LNCAP (cell line): ENCODE measurements around the gene NFIX.

Experiments used
- TF ChIP-seq, protein P1 (sequence below): fragments of 450-650 bp; IDR thresholded peaks from 2 replicates; pipeline ENCODE4 v1.5.1; 2017; ENCODE audit warnings: mild to moderate bottlenecking

NFIX gene

DNA sequence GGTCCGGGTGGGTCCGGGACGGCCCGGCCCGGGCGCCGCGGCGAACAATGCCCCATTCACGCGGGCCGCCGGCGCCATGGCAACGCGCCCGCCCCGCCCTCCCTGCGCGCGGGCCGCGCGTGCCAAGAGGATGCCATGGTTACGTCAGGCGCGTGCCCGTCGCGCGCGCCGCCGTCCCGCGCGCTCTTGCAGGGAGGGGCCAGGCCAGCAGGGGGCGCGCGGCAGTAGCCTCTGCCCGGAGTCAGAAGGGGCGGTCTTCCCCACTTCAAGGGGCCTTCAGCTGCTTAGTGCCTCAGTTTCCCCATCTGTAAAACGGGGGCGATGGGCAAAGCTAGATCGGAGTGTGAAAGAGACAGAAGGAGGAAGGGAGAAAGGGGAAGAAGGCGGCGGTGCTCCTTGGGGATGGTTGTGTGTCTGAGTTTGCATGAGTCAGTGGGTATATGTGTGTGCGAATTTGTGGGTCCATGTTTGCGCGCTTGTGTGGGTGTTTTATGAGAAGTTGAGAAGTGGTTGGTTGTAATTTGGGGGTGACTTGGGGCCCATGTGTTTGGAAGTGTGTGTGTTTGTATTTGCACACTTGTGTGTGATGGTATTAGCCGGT is 11.6 kb upstream of the NFIX start:
- TF ChIP-seq, protein P1, sequence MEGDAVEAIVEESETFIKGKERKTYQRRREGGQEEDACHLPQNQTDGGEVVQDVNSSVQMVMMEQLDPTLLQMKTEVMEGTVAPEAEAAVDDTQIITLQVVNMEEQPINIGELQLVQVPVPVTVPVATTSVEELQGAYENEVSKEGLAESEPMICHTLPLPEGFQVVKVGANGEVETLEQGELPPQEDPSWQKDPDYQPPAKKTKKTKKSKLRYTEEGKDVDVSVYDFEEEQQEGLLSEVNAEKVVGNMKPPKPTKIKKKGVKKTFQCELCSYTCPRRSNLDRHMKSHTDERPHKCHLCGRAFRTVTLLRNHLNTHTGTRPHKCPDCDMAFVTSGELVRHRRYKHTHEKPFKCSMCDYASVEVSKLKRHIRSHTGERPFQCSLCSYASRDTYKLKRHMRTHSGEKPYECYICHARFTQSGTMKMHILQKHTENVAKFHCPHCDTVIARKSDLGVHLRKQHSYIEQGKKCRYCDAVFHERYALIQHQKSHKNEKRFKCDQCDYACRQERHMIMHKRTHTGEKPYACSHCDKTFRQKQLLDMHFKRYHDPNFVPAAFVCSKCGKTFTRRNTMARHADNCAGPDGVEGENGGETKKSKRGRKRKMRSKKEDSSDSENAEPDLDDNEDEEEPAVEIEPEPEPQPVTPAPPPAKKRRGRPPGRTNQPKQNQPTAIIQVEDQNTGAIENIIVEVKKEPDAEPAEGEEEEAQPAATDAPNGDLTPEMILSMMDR: peak; percentile 97

- TF ChIP-seq, protein P1: no peak
These were observed 11.1 kb upstream of the NFIX start for GRCh38 chr19:12984143-12984627.

DNA sequence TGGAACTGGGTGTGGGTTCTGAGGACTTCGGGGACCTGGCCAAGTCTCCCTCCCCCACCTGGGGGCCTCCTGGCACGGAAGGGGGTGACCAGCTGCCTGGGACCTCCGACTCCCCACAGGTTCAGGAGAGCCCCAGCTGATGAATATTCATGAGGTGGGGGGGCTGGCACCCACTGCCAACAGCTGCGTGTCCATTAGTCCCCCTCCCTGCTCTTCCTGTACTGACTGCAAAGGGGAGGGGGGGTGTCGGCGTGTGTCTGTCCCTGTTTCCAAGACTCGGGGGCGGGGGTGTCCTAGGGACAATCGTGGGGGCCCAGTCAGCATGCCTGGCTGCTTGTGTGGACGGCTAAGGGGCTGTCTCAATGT is 10.6 kb upstream of the NFIX start:
- TF ChIP-seq, protein P1: no peak

DNA sequence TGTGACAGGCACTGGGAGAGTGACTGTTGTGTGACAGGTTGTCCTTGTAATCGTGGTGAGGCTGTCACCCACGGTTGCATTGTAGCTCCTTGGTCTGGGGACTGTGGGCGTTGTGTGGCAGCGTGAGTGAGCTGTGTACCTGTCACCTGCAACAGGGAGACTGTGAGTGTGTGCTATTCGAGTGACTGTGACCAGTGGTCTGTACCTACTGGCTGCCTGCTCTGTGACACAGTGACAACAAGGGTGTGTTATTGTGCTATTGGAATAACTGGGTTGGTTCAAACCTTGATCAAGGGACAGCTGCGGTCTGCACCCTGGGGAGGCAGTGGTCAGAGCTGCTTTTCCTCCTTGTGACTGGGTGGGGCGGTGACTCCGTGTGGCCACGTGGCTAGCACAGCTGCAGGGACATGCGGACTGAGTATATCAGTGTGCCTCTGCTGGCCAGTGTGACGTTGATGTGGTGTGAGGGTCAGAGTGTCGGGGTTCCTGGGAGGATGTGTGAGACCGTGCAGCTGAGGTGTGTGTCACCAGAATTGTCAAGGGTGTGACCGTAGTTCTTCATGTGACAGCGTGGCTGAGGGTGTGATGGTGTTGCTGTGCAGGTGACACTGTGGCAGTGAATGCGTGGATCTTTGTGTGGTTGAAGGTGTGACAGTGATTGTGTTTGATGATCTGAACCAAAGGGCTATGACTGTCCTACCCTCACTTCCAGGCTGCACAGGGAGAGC is 10.1 kb upstream of the NFIX start:
- TF ChIP-seq, protein P1: no peak

DNA sequence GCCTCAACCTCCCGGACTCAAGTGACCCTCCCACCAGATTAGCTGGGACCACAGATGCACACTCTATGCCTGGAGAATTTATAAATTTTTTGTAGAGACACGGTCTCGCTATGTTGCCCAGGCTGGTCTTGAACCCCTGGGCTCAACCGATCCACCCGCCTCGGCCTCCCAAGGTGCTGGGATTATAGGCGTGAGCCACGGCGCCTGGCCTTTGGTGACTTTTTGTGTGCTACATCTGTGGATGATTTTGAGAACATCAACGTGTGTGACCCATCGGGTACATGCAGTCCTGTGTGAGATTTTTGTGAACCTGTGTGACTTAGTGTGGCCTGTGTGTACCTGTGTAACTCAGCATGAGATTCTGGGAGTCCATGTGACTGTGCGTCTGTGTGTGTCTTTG is 8.5 kb upstream of the NFIX start:
- TF ChIP-seq, protein P1: no peak

DNA sequence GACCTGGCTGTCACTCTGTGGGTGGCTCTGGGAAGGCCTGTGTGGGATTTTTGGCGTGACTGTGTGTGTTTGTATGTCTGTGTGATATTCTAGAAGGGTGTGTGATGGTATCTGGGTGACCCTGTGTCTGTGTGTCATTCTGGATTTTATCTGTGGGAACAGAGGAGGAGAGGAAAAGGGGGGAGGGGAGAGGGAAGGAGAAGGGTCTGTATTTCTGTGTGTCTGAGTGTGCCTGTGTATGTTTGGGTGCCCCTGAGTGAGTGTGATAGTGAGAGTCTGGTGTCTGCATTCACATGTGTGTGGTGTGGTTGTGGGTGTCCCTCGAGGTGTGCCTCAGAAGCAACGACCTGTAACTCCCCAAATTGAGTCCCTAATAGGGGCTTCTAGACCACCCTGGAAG is 8.1 kb upstream of the NFIX start:
- TF ChIP-seq, protein P1: no peak

DNA sequence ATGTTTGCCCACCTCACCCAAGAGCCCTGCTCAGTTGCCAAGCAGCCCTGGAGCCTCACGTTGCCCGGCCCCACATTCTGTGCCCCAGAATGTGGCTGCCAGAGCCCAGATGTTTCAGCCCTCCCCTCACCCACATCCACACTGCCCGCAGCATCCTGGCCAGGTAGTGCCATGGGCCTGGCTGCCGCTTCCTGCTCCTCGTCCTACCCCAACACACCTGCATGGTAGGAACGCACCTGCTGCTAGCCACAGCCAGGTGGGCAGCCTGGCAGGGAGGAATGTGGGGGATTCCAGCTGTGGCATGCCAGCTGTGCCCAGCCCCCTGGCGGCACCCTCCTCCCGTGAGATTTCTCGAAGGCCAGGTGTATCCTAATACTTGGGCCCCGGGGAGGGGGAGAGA is 7.5 kb upstream of the NFIX start:
- TF ChIP-seq, protein P1: no peak
